Right atrium auricular region (tissue), 2 donors: ENCODE measurements around the gene OR51I1. TPM values are rescaled to one million over a fixed set of nuclear protein-coding genes. Genes with fewer than 3 reads are reported as not detected.
A peak's percentile ranks its signal among the peaks of the same experiment; 100 is the strongest.

Source experiments
- DNase-seq: peaks from one replicate; pipeline ENCODE4 v3.0.0-alpha.2; 2019; ENCODE audit warnings: low spot score
- H3K27ac ChIP-seq, 2 donors: fragments of 200-600 bp; sonication (generic); 1 replicate in 1 of 2; 2 replicates in 1 of 2; pipeline ENCODE4 v1.5.1; 2016 to 2019
- H3K27me3 ChIP-seq, 2 donors: fragments of 200-600 bp; sonication (generic); one replicate each; pipeline versions ENCODE4 v1.5.1 to v1.6.0; 2017 to 2019
- H3K36me3 ChIP-seq: fragments of 200-600 bp; sonication (generic); one replicate; pipeline ENCODE4 v1.5.1; 2016
- H3K4me1 ChIP-seq, 2 donors: fragments of 200-600 bp; sonication (generic); one replicate each; pipeline versions ENCODE4 v1.5.1 to v1.6.0; 2017 to 2019
- H3K4me3 ChIP-seq, 2 donors: fragments of 200-600 bp; sonication (generic); 1 replicate in 1 of 2; 2 replicates in 1 of 2; pipeline ENCODE4 v1.5.1; 2017 to 2019; ENCODE audit warnings: mild to moderate bottlenecking in 1 of 2, moderate library complexity in 1 of 2
- H3K9me3 ChIP-seq, 2 donors: fragments of 200-600 bp; sonication (generic); one replicate each; pipeline ENCODE4 v1.5.1; 2019
- total RNA-seq, 2 donors: library from RNA; depleted of rRNA; stranded (reverse); fragments of >200 nt; gene quantifications; one replicate each; pipeline ENCODE4 v1.1.0, GENCODE V29; 2016
- TF ChIP-seq, protein P1 (sequence below), 2 donors: fragments of 200-600 bp; sonication (generic); IDR thresholded peaks; one replicate each; pipeline ENCODE4 v1.5.1; 2019; ENCODE audit warnings: antibody characterized with exemption in 2 of 2

The OR51I1 gene
- total RNA-seq, 2 donors from 2014 or later: not detected

DNA sequence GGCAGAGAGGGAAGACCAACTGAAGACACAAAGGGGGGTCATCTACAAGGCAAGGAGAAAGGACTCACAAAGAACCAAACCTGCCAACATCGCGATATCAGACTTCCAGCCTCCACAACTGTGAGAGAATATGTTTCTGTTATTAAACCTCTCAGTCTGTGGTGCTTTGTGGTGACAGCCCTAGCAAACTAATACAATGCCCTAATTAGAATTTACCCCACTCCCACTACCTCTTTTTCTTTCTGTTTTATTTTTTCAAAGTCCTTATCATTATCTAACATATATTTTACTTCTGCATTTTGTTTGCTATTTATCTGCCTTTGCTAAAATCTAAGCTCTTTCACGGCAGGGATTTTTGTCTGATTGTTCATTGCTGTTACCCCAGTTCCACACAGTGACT lies 44.7 kb upstream of the OR51I1 start:
- H3K27me3 ChIP-seq: no peaks in the 10 kb centered on the region
- no peak for DNase-seq
- H3K27ac ChIP-seq: no peak overlapping the region
- no peaks in the 10 kb centered on the region for H3K4me1 ChIP-seq
- TF ChIP-seq, protein P1, sequence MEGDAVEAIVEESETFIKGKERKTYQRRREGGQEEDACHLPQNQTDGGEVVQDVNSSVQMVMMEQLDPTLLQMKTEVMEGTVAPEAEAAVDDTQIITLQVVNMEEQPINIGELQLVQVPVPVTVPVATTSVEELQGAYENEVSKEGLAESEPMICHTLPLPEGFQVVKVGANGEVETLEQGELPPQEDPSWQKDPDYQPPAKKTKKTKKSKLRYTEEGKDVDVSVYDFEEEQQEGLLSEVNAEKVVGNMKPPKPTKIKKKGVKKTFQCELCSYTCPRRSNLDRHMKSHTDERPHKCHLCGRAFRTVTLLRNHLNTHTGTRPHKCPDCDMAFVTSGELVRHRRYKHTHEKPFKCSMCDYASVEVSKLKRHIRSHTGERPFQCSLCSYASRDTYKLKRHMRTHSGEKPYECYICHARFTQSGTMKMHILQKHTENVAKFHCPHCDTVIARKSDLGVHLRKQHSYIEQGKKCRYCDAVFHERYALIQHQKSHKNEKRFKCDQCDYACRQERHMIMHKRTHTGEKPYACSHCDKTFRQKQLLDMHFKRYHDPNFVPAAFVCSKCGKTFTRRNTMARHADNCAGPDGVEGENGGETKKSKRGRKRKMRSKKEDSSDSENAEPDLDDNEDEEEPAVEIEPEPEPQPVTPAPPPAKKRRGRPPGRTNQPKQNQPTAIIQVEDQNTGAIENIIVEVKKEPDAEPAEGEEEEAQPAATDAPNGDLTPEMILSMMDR (IDR thresholded peaks at IDR 0.05): no peak
- no peaks in the 10 kb centered on the region for H3K36me3 ChIP-seq
- H3K9me3 ChIP-seq: no peaks in the 10 kb centered on the region
- no peak overlapping the region for H3K4me3 ChIP-seq

DNA sequence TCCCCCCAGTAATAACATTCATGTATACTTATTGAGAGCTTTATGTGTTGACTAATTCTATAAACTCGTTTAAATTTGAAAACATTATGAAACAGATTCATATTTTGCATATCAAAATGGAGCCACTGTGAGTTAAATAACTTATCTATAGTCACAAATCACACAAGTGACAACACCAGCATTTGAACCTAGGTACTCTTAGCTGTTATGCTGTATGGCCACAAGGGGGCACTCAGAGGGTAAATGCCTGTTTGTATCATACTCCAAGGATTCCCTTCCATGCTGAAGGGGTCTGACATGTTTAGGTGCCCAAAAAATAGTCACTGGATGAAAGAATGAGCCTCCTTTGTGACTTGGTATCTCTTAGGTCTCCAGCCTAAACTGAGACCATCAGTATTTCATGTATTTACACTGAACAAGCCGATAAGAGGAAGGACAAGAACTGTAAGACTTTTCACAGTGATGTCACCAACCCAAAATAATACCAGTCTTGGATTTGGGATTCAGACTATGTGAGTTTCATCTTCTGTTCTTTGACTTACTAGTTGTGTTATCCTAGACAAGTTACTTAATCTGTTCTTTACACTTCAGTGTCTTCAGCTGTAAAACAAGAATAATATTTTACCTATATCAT lies 35.0 kb upstream of the OR51I1 start:
- Histone ChIP-seq H3K36me3 (no peaks in the 10 kb centered on the region), H3K27me3 (no peaks in the 10 kb centered on the region), H3K4me3 (no peak overlapping the region), H3K9me3 (no peaks in the 10 kb centered on the region), H3K27ac (no peak overlapping the region), H3K4me1 (no peaks in the 10 kb centered on the region)
- no peak for DNase-seq
- TF ChIP-seq, protein P1 (IDR thresholded peaks at IDR 0.05): peak in 1 of 2 donors; percentile 82

DNA sequence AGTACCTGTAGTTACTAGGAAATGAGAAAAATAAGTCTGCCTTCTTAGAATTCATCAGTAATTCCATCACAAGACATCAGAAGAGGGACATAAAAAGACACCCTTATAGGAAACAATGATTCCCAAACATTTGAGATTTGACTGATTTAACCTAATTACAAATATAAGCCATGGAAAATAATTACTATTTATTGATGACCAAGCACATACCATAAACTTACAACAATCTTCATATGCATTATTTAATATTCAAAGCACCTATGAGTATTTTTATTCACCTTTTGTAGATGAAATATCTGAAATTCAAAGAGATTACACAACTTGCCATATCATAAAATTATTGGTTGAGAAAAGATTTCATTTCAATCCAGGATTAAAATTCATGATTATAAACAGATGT lies 32.6 kb upstream of the OR51I1 start:
- DNase-seq: no peak
- no peak overlapping the region for H3K4me3 ChIP-seq
- no peaks in the 10 kb centered on the region for H3K27me3 ChIP-seq
- TF ChIP-seq, protein P1 (IDR thresholded peaks at IDR 0.05): no peak
- no peaks in the 10 kb centered on the region for H3K4me1 ChIP-seq
- H3K9me3 ChIP-seq: no peaks in the 10 kb centered on the region
- H3K27ac ChIP-seq: no peak overlapping the region
- H3K36me3 ChIP-seq: no peaks in the 10 kb centered on the region

DNA sequence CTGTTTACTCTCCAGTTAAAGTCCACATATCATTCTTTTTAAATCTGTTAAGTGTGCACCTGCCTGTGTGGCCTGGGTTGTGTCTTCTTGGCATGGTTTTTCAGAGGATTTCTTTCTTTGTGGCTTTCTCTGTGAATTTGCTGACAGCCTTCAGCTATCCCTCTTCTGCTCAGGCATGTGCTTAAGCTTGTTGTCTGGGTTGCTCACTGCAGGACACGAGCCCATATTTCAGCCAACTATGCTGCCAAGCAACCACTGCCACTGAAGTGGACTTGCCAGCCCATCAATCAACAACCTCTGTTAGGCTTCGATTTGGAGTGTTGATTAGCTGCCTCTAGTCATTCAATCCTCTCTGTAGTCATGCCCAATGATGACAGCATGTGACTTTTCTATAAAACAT lies 26.2 kb upstream of the OR51I1 start:
- TF ChIP-seq, protein P1 (IDR thresholded peaks at IDR 0.05): no peak
- Histone ChIP-seq H3K27ac (no peak overlapping the region), H3K4me3 (no peak overlapping the region), H3K9me3 (no peaks in the 10 kb centered on the region), H3K27me3 (no peaks in the 10 kb centered on the region), H3K4me1 (no peaks in the 10 kb centered on the region), H3K36me3 (no peaks in the 10 kb centered on the region)
- DNase-seq: no peak

DNA sequence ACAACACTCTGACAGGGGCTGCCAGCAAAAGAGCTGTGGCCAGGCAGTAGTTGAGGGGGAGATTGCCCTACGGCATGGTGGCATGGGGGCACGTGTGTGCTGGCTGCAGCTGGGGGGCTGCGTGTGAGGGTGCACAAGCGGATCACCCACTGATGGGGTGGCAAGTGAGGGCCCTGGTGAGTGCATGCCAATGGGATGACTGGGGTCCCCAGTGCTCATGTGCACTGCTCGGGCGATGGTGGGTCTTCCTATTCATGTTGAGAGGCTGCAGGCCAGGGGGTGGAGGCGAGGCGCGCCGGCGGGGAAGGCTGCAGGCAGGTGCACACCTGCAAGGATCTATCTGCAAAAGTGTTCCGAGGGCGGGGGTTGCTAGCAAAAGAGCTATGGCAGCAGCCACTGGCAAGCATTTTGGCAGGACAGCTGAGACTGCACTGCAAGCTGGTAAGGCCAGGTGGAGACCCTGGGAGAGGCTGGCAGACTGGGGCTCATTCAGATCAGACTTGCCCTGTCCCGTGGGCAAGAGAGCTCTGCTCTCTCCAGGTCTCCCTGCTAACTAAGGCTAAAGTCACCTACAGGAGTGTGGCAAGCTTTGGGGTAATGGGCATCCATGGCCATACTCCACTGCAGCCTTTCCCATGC lies 19.8 kb upstream of the OR51I1 start:
- TF ChIP-seq, protein P1 (IDR thresholded peaks at IDR 0.05): no peak
- DNase-seq: no peak
- no peaks in the 10 kb centered on the region for H3K36me3 ChIP-seq

More for the DNA sequence above, 19.8 kb upstream of the OR51I1 start:
- no peaks in the 10 kb centered on the region for H3K4me1 ChIP-seq
- no peaks in the 10 kb centered on the region for H3K27me3 ChIP-seq
- H3K27ac ChIP-seq: no peak overlapping the region
- H3K9me3 ChIP-seq: no peaks in the 10 kb centered on the region
- no peak overlapping the region for H3K4me3 ChIP-seq
